Liver (tissue), 9 donors: Measurements from ENCODE around the gene CUBN. TPM values are rescaled to one million over a fixed set of nuclear protein-coding genes. Genes with fewer than 3 reads are reported as not detected.

Experiments
- DNase-seq: peaks from one replicate; pipeline ENCODE4 v3.0.0-alpha.2; 2017; ENCODE audit warnings: low spot score
- H3K27ac ChIP-seq, 2 donors: one replicate each; pipeline ENCODE4 v1.7.0; 2013; ENCODE audit warnings: inconsistent platforms in 2 of 2, low read length in 2 of 2, control low read depth in 1 of 2, low read depth in 1 of 2, mild to moderate bottlenecking in 1 of 2
- H3K27me3 ChIP-seq, 4 donors: one replicate each; pipeline versions ENCODE4 v1.6.1 to v1.7.0; 2013; ENCODE audit warnings: low read length in 3 of 4, inconsistent platforms in 1 of 4, mild to moderate bottlenecking in 1 of 4, moderate library complexity in 1 of 4; ENCODE audit not compliant: control insufficient read depth in 4 of 4, insufficient read depth in 4 of 4
- H3K36me3 ChIP-seq, 4 donors: one replicate each; pipeline versions ENCODE4 v1.6.1 to v1.7.0; 2013; ENCODE audit warnings: low read length in 3 of 4, mild to moderate bottlenecking in 3 of 4, low read depth in 1 of 4, moderate library complexity in 1 of 4; ENCODE audit not compliant: control insufficient read depth in 4 of 4, insufficient read depth in 3 of 4
- H3K4me1 ChIP-seq, 4 donors: one replicate each; pipeline versions ENCODE4 v1.6.1 to v1.7.0; 2013; ENCODE audit warnings: low read length in 3 of 4, mild to moderate bottlenecking in 3 of 4, moderate library complexity in 1 of 4; ENCODE audit not compliant: control insufficient read depth in 4 of 4, insufficient read depth in 4 of 4
- H3K4me3 ChIP-seq, 3 donors: one replicate each; pipeline versions ENCODE4 v1.6.1 to v1.7.0; 2013; ENCODE audit warnings: low read length in 3 of 3, control low read depth in 1 of 3, low read depth in 1 of 3, mild to moderate bottlenecking in 1 of 3
- H3K9ac ChIP-seq, 2 donors: one replicate each; pipeline ENCODE4 v1.7.0; 2013; ENCODE audit warnings: low read length in 2 of 2, mild to moderate bottlenecking in 2 of 2, moderate library complexity in 2 of 2, control low read depth in 1 of 2, low read depth in 1 of 2
- H3K9me3 ChIP-seq, 4 donors: one replicate each; pipeline versions ENCODE4 v1.6.1 to v1.7.0; 2013; ENCODE audit warnings: low read length in 3 of 4; ENCODE audit not compliant: control insufficient read depth in 4 of 4
- ATF3 ChIP-seq: IDR thresholded peaks from 2 replicates; pipeline ENCODE4 v1.6.1; 2016; ENCODE audit warnings: antibody characterized with exemption
- CTCF ChIP-seq: fragments of 150-350 bp; IDR thresholded peaks from 2 replicates; pipeline ENCODE4 v1.5.1; 2017; ENCODE audit warnings: improper control_type of control experiment, low read depth, low read length; ENCODE audit not compliant: missing input control
- EGR1 ChIP-seq, 2 donors: IDR thresholded peaks; 2 replicates each; pipeline ENCODE4 v1.6.1; 2016 to 2018; ENCODE audit warnings: antibody characterized with exemption in 2 of 2, low read depth in 2 of 2
- FOXA1 ChIP-seq: IDR thresholded peaks from 2 replicates; pipeline ENCODE4 v1.6.1; 2016; ENCODE audit warnings: antibody characterized with exemption
- FOXA2 ChIP-seq: IDR thresholded peaks from 2 replicates; pipeline ENCODE4 v1.6.1; 2016; ENCODE audit warnings: antibody characterized with exemption
- GABPA ChIP-seq, 2 donors: IDR thresholded peaks in 1 of 2; conservative IDR thresholded peaks in 1 of 2; 2 replicates each; pipeline ENCODE4 v1.6.1; 2016; ENCODE audit warnings: antibody characterized with exemption in 2 of 2, mild to moderate bottlenecking in 1 of 2, moderate library complexity in 1 of 2
- JUND ChIP-seq, 2 donors: IDR thresholded peaks; 2 replicates each; pipeline ENCODE4 v1.6.1; 2016; ENCODE audit warnings: antibody characterized with exemption in 2 of 2
- NR2F2 ChIP-seq: IDR thresholded peaks from 2 replicates; pipeline ENCODE4 v1.6.1; 2016; ENCODE audit warnings: antibody characterized with exemption
- RAD21 ChIP-seq, 2 donors: IDR thresholded peaks; 2 replicates each; pipeline ENCODE4 v1.6.1; 2016; ENCODE audit warnings: antibody characterized with exemption in 2 of 2, mild to moderate bottlenecking in 2 of 2
- RXRA ChIP-seq, 2 donors: IDR thresholded peaks; 2 replicates each; pipeline ENCODE4 v1.6.1; 2017 to 2018; ENCODE audit warnings: antibody characterized with exemption in 2 of 2, mild to moderate bottlenecking in 1 of 2
- SP1 ChIP-seq: IDR thresholded peaks from 2 replicates; pipeline ENCODE4 v1.6.1; 2018; ENCODE audit warnings: antibody characterized with exemption, mild to moderate bottlenecking
- TAF1 ChIP-seq: conservative IDR thresholded peaks from 2 replicates; pipeline ENCODE4 v1.6.1; 2016; ENCODE audit warnings: antibody characterized with exemption, mild to moderate bottlenecking
- YY1 ChIP-seq: IDR thresholded peaks from 2 replicates; pipeline ENCODE4 v1.6.1; 2016; ENCODE audit warnings: antibody characterized with exemption, mild to moderate bottlenecking
- ZBTB33 ChIP-seq: IDR thresholded peaks from 2 replicates; pipeline ENCODE4 v1.6.1; 2016; ENCODE audit warnings: antibody characterized with exemption
- WGBS: extraction: QIAGEN DNeasy Blood & Tissue Kit; methylation state at CpG from one replicate; pipeline ENCODE4 v1.1.7; 2013; 5-methylcytosine and 5-hydroxymethylcytosine counted together
- polyA plus RNA-seq, 2 donors: library from polyadenylated mRNA; stranded (reverse) in 1 of 2; unstranded in 1 of 2; fragments of 200-250 nt in 1 of 2; fragments of >200 nt in 1 of 2; fragmentation: Nextera tagmentation in 1 of 2; extraction: Ambion mirVana in 1 of 2; gene quantifications; one replicate each; pipeline versions ENCODE4 v1.2.1 to v1.2.3, GENCODE V29; 2013 to 2015
- total RNA-seq, 2 donors: library from RNA; depleted of rRNA; stranded (reverse); fragments of >200 nt; gene quantifications; one replicate each; pipeline ENCODE4 v1.2.3, GENCODE V29; 2014
- TF ChIP-seq, protein P1 (sequence below): IDR thresholded peaks from 2 replicates; pipeline ENCODE4 v1.6.1; 2016; ENCODE audit warnings: antibody characterized with exemption, mild to moderate bottlenecking
- TF ChIP-seq, protein P2 (sequence below): IDR thresholded peaks from 2 replicates; pipeline ENCODE4 v1.6.1; 2016; ENCODE audit warnings: antibody characterized with exemption
- donor health status: healthy.
- donor health status: healthy.
- donor health status: healthy.
- donor health status: healthy.
- donor health status: healthy.

CUBN gene
- total and polyA plus RNA-seq, 4 donors, result 0.01 to 0.67 (median 0.30) TPM

DNA sequence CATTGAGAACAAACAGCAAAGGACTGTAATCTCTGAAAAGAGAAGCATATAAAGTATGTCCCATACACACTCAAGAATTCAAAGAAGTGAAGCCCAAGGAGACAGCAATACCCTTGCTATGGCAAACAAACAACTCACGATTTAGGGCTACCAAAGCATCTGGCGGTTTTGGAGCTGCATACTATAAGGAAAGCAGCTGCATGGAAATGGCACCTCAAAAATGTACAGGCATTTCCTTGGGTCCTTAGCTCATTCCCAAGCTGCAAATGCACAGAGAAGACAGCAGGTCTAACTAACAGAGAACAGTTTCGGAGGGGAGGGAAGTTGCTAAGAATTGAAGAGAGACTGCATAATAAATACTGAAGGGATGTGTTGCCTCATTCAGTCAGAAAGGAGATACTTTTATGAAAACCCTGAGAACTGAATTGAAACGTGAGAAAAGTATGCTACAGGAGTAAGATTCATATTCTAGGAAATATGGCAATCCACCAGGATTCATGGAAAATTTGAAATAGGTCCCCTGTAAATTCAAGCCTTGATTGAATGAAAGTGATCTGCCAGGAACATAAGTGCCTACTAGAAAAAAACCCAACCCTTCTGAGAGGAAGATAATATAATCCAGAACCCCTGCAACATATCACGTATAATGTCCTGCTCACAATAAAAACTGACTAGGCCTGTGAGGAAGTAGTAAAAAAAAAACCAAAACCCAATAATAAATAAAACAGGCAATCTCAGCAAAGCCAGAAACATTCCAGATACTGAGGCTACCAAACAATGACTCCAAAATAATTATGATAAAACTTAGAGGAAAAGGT lies 36.4 kb downstream of the CUBN start:
- no peak overlapping the region for H3K9ac ChIP-seq
- no peaks in the 10 kb centered on the region for H3K36me3 ChIP-seq
- DNase-seq, result no peak
- H3K4me1 ChIP-seq, result no peaks in the 10 kb centered on the region
- H3K27ac ChIP-seq, result no peak overlapping the region
- no peak overlapping the region for H3K4me3 ChIP-seq
- no peaks in the 10 kb centered on the region for H3K9me3 ChIP-seq
- 46% methylated on average over 5 of the region's 5 CpGs for WGBS
- TF ChIP-seq SP1, result no peak
- TF ChIP-seq FOXA1, result no peak
- TF ChIP-seq CTCF, result no peak
- TF ChIP-seq, protein P1, sequence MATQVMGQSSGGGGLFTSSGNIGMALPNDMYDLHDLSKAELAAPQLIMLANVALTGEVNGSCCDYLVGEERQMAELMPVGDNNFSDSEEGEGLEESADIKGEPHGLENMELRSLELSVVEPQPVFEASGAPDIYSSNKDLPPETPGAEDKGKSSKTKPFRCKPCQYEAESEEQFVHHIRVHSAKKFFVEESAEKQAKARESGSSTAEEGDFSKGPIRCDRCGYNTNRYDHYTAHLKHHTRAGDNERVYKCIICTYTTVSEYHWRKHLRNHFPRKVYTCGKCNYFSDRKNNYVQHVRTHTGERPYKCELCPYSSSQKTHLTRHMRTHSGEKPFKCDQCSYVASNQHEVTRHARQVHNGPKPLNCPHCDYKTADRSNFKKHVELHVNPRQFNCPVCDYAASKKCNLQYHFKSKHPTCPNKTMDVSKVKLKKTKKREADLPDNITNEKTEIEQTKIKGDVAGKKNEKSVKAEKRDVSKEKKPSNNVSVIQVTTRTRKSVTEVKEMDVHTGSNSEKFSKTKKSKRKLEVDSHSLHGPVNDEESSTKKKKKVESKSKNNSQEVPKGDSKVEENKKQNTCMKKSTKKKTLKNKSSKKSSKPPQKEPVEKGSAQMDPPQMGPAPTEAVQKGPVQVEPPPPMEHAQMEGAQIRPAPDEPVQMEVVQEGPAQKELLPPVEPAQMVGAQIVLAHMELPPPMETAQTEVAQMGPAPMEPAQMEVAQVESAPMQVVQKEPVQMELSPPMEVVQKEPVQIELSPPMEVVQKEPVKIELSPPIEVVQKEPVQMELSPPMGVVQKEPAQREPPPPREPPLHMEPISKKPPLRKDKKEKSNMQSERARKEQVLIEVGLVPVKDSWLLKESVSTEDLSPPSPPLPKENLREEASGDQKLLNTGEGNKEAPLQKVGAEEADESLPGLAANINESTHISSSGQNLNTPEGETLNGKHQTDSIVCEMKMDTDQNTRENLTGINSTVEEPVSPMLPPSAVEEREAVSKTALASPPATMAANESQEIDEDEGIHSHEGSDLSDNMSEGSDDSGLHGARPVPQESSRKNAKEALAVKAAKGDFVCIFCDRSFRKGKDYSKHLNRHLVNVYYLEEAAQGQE, result no peak
- TF ChIP-seq RAD21 (IDR thresholded peaks at IDR 0.05), result no peak
- TF ChIP-seq RXRA (IDR thresholded peaks at IDR 0.05), result no peak
- no peak for TF ChIP-seq TAF1
- no peak for TF ChIP-seq NR2F2
- TF ChIP-seq, protein P2, sequence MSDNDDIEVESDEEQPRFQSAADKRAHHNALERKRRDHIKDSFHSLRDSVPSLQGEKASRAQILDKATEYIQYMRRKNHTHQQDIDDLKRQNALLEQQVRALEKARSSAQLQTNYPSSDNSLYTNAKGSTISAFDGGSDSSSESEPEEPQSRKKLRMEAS, result no peak
- TF ChIP-seq EGR1 (IDR thresholded peaks at IDR 0.05; ENCODE audit: low read depth in 2 of 2), result no peak
- no peak for TF ChIP-seq GABPA (IDR thresholded peaks at IDR 0.05 in 1 of 2, conservative IDR thresholded peaks at IDR 0.05 in 1 of 2)
- no peak for TF ChIP-seq JUND (IDR thresholded peaks at IDR 0.05)
- TF ChIP-seq ATF3, result no peak
- TF ChIP-seq FOXA2, result no peak
- TF ChIP-seq ZBTB33, result no peak
- no peak for TF ChIP-seq YY1
- no peaks in the 10 kb centered on the region for H3K27me3 ChIP-seq
